AG04450 (cell line): ENCODE data around the gene C1orf105. TPM values are rescaled to one million over a fixed set of nuclear protein-coding genes. Genes with fewer than 3 reads are reported as not detected.

Experiments
- CTCF ChIA-PET: fragments of 300-600, 350-600 bp; formaldehyde crosslinking; extraction: SDS; loops from one replicate; lab custom pipeline; 2022; ENCODE audit warnings: antibody characterized with exemption, inconsistent platforms; lab: Charles Lee
- POLR2A ChIA-PET: fragments of 350-600 bp; formaldehyde crosslinking; extraction: SDS; loops from one replicate; lab custom pipeline; 2021; ENCODE audit warnings: antibody characterized with exemption, inconsistent platforms; lab: Yijun Ruan, JAX
- DNase-seq: peaks from one replicate; pipeline ENCODE4 v3.0.0-alpha.2; 2011; ENCODE audit warnings: low read depth, low spot score
- H3K27ac ChIP-seq: one replicate; pipeline ENCODE4 v1.5.1; 2012; ENCODE audit warnings: low read depth, low read length, control low read depth
- H3K27me3 ChIP-seq: one replicate; pipeline ENCODE4 v1.6.0; 2012; ENCODE audit warnings: low read length; ENCODE audit not compliant: control insufficient read depth, insufficient read depth
- H3K4me3 ChIP-seq: 2 replicates; pipeline ENCODE4 v1.5.1; 2011; ENCODE audit warnings: mild to moderate bottlenecking, low read depth, low read length, control low read depth
- H3K9me3 ChIP-seq: 2 replicates; pipeline ENCODE4 v1.5.1; 2012; ENCODE audit warnings: low read length; ENCODE audit not compliant: control insufficient read depth, insufficient read depth
- CTCF ChIP-seq: IDR thresholded peaks from 2 replicates; pipeline ENCODE4 v1.5.1; 2011; ENCODE audit warnings: low read depth, low read length, control low read depth, inconsistent platforms
- polyA plus RNA-seq: library from polyadenylated mRNA; depleted of rRNA; stranded (reverse); fragments of >200 nt; gene quantifications from 2 replicates; pipeline ENCODE4 v1.2.3, GENCODE V29; 2011

The C1orf105 gene
- polyA plus RNA-seq, 1 experiment: not detected

GRCh38 chr1:172460887-172461315 is 40.4 kb downstream of the C1orf105 start:
- Histone ChIP-seq H3K9me3 (no peaks in the 10 kb centered on the region), H3K27ac (no peak overlapping the region), H3K4me3 (no peak overlapping the region), H3K27me3 (peaks cover 9% of the 10 kb centered on the region)
- no peak for DNase-seq
- ChIA-PET POLR2A (no interaction called here), CTCF (interaction anchor here (0.7 to 1.0 kb wide), 2 partner anchors 17 to 458 kb away, joined by 3 to 4 read pairs; partner anchors contain the start of gene PIGC)
- TF ChIP-seq CTCF: no peak

- no peaks in the 10 kb centered on the region for H3K9me3 ChIP-seq
- no peak overlapping the region for H3K27ac ChIP-seq
- no peak overlapping the region for H3K4me3 ChIP-seq
- no peak for DNase-seq
- no peak for TF ChIP-seq CTCF
- no peaks in the 10 kb centered on the region for H3K27me3 ChIP-seq
- ChIA-PET POLR2A (no interaction called here), CTCF (interaction anchor here (1.6 kb wide), 1 partner anchor 21 kb away, joined by 6 read pairs; no protein-coding TSS in a partner anchor)
Measured at GRCh38 chr1:172465617-172466016, 45.1 kb downstream of the C1orf105 start.

- Histone ChIP-seq H3K27ac (no peak overlapping the region), H3K9me3 (no peaks in the 10 kb centered on the region), H3K27me3 (no peaks in the 10 kb centered on the region), H3K4me3 (no peak overlapping the region)
- CTCF ChIA-PET: interaction anchor here (1.6 kb wide), 1 partner anchor 22 kb away, joined by 6 read pairs; no protein-coding TSS in a partner anchor
- no peak for TF ChIP-seq CTCF
- DNase-seq: no peak
- POLR2A ChIA-PET: no interaction called here
Measured at GRCh38 chr1:172466795-172467407, 46.4 kb downstream of the C1orf105 start.

DNA sequence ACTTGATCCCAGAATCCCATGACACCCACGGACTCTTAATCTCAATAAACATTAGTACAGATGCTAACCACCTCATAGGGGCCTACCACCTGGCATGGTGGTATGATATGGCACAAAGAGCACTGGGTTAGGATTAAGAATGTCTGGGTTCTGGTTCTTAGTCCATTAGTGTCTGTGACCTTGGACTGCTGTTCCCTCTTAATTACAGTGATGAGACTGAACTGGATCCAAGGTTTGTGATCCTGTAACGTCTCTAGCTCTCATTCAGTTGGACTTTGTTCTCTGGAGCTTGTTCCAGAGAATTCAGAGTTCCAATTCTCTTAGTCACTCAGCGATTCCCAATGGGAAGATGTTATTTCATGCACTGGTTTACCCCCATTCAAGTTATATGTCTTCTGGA is 47.0 kb downstream of the C1orf105 start:
- Histone ChIP-seq H3K27ac (no peak overlapping the region), H3K27me3 (no peaks in the 10 kb centered on the region), H3K9me3 (no peaks in the 10 kb centered on the region), H3K4me3 (no peak overlapping the region)
- no peak for DNase-seq
- ChIA-PET CTCF (no interaction called here), POLR2A (interaction anchor here (0.7 kb wide), 1 partner anchor 42 kb away, joined by 3 read pairs; no protein-coding TSS in a partner anchor)
- TF ChIP-seq CTCF: no peak

- no peaks in the 10 kb centered on the region for H3K27me3 ChIP-seq
- ChIA-PET POLR2A (no interaction called here), CTCF (no interaction called here)
- no peak for DNase-seq
- H3K9me3 ChIP-seq: no peaks in the 10 kb centered on the region
- no peak overlapping the region for H3K27ac ChIP-seq
- H3K4me3 ChIP-seq: no peak overlapping the region
- TF ChIP-seq CTCF: no peak
Measured at GRCh38 chr1:172468296-172468695, 47.8 kb downstream of the C1orf105 start.
